ENCODE data around the gene ROCK2.
"Not testable (repeated sequence)": the region's sequence is repeated elsewhere in the genome, so short reads cannot be mapped to it uniquely, and the experiment has no call there.

ROCK2 gene

GRCh38 chr2:11305958-11306357, 38.5 kb downstream of the ROCK2 start:
- no peak for DNase-seq

DNA sequence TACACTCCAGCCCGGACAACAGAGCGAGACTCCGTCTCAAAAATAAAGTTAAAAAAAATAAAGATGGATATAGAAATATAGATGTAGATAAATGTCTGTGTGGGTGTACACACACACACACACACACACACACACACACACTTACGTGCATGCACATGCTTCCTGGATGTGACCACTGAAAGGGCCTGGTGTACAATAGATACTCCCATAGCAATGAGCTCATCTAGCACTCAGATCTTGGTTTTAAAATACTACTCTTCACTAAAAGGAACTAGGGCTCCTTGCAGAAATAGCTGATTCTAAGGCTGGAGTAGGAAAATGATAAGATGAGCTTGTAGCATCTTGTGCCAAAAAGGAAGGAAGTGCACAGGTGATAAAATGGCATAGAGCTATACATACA, 39.1 kb downstream of the ROCK2 start:
- no peak for DNase-seq

- DNase-seq = no peak
These were observed 40.0 kb downstream of the ROCK2 start for GRCh38 chr2:11304476-11304875.

GRCh38 chr2:11303290-11304013, 41.0 kb downstream of the ROCK2 start:
- no peak for DNase-seq

- no peak for DNase-seq
These were observed 45.0 kb downstream of the ROCK2 start for GRCh38 chr2:11299439-11299838.

DNA sequence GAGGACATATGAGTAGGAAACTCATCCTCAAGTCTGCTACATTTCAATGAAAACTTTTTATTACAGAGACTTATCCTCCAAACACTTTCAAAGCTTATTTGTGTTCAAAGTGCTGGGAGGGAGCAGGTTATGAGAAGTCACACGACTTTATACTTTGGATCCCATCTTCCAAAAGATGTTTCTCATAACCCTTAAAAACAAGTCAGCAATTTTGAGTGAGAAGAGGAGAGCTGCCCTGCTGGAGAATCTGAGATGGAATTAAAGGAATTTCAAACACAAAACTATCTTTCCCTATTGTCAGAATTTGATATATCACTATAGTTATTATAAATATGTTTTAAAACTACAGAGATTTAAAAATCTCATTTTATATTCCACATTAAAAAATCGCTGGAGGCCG, 45.8 kb downstream of the ROCK2 start:
- no peak for DNase-seq

DNA sequence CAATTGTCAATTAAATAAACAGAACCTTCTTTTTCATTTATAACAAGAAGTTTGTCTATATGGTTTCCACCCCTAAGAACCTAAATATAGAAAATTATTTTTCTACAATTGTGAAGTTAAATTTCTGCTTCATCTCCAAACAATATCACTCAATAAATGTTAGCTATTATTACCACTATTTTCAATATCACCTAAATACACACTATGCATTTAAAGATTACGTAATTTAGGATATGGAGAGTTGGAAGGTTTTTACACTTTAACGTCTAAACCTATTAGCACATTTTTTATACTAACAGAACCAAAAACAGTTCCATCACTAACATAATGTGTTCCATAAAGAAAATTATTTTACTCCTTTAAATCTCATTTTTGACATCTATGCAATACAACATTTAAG, 48.0 kb downstream of the ROCK2 start:
- DNase-seq = no peak

- DNase-seq = no peak
These were observed 51.8 kb downstream of the ROCK2 start for GRCh38 chr2:11292464-11293255.

- DNase-seq = no peak
These were observed 53.7 kb downstream of the ROCK2 start for GRCh38 chr2:11290713-11291112.

GRCh38 chr2:11290211-11290610, 54.2 kb downstream of the ROCK2 start:
- DNase-seq = no peak

DNA sequence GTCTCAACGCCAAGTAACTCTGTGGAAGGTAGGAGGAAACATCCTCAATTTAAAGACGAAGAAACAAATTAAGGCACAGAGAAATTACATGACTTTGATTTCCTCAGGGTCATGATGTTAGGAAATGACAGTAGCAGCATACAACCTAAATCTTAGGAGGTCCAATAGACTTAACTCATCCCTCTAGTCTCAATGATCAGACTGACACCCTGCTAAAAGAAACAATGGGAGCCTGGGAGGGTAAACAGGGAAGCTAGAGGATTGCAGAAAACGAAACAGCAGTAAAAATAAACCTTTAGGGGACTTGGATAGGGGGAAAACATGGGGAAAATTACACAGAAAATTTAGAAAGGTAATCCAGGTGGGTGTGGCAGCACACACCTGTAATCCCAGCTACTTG, 56.0 kb downstream of the ROCK2 start:
- no peak for DNase-seq

DNA sequence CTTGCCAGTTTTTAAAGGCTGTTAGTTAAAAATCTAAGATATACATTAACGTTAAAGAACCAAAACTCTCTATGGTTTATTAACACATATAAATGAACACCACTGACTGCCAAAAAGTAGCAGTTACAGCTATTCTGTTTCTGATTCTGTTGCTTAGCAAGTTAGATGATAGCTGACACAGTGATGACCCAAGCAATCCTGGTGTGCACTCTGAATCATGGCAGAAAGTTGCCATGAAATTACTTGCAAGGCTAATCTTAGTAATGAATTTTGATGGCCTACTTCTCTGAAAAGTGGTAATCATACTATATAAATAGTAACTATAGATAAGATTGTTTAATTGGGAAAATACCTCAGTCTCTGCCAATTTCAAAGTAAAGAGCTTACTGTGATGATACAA, 57.7 kb downstream of the ROCK2 start:
- no peak for DNase-seq

DNA sequence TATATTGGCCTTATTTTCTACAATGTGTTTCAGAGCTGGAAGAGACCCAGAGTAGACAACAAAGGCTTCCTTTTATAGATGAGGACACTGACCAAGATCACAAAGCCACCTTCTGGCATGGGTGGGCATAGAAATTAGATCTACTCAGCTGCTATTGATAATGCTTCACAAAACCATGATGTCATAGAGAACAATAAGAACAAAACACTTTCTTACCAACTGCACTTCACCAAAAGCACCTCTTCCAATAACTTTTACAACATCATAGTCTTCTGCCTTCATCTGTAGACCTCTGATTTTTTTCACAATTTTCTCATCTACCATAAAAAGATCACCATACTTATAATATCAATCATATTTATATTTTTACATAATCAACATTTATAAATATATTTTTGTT, 58.1 kb downstream of the ROCK2 start:
- no peak for DNase-seq

- DNase-seq = no peak
These were observed 58.9 kb downstream of the ROCK2 start for GRCh38 chr2:11285499-11285898.

- no peak for DNase-seq
These were observed 63.2 kb downstream of the ROCK2 start for GRCh38 chr2:11281186-11281585.

GRCh38 chr2:11280713-11281112, 63.7 kb downstream of the ROCK2 start:
- no peak for DNase-seq

DNA sequence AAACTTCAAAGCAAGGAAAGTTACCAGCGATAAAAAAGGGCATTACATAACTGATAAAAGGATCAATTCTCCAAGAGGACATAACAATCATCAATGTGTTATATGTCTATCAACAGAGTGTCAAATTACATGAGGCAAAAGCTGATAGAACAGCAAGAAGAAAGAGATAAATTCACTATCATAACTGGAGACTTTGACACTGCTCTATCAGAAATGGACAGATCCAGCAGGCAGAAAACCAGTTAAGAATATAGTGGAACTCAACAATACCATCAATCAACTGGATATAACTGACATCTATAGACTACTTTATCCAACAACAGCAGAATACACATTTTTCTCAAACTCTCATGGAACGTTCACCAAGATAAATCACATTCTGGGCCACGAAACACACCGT, 65.0 kb downstream of the ROCK2 start:
- DNase-seq = no peak

DNA sequence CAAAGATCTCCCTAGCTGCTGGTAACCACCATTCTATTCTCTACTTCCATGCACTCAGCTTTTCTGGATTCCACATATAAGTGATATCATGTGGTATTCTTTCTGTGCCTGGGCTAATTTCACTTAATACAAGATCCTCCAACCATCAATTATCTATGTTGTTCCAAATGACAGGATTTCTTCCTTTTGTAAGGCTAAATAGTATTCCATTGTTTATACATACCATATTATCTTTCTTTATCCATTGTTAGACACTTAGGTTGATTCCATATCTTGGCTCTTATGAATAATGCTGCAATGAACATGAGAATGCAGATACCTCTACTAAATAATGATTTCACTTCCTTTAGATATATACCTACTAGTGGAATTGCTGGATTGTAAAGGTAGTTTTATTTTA, 66.2 kb downstream of the ROCK2 start:
- no peak for DNase-seq

DNA sequence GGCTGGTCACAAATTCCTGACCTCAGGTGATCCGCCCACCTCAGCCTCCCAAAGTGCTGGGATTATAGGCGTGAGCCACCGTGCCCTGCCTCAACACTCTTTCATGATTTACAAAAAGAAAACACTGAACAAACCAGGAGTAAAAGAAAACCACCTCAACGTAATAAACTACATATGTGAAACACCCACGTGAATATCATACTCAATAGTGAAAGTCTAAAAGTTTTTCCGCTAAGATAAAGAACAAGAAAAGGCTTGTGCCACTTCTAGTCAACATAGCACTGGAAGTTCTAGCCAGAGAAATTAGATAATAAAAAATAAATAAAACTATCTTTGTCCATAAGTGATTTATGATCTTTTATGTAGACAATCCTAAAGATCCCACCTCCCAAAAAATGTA, 68.5 kb downstream of the ROCK2 start:
- DNase-seq = no peak

GRCh38 chr2:11270891-11271290, 73.5 kb downstream of the ROCK2 start:
- DNase-seq = no peak

DNA sequence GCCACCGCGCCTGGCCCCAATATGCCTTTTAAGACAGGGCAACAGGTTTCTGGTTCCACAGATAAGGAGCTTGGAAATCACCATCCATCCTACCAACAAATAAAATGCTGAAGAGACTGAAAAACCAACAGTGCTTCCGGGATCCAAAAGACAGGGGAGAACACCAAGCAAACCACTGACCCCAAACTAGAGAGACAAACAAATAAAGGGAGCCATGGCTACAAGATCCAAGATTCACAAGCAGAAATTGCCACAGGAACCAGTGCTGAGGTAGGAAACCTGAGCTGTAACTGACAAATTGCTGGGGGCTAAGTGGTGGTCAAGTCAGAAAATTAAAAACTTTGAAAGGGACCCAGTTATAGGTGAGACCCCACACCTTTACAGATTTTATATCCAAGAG, 76.5 kb downstream of the ROCK2 start:
- no peak for DNase-seq

GRCh38 chr2:11264818-11265217, 79.6 kb downstream of the ROCK2 start:
- DNase-seq = no peak

GRCh38 chr2:11264007-11264406, 80.4 kb downstream of the ROCK2 start:
- no peak for DNase-seq

GRCh38 chr2:11263177-11263576, 81.3 kb downstream of the ROCK2 start:
- DNase-seq = no peak

GRCh38 chr2:11262438-11262837, 82.0 kb downstream of the ROCK2 start:
- DNase-seq = not testable (repeated sequence)

Measured in NCI-H1417 treated with DMSO at 0.1 percent for 48 hours (cell line).